ENCODE results near the gene C5orf47. TPM values are rescaled to one million over a fixed set of nuclear protein-coding genes. Genes with fewer than 3 reads are reported as not detected.
"Not testable (repeated sequence)": the region's sequence is repeated elsewhere in the genome, so short reads cannot be mapped to it uniquely, and the experiment has no call there.

C5orf47 gene
- total RNA-seq, 1 experiment from 2014 or later, result not detected

- Histone ChIP-seq H3K4me3 (no peak overlapping the region), H3K27ac (no peak overlapping the region), H3K36me3 (no peaks in the 10 kb centered on the region), H3K4me1 (replicated peaks) (no peaks in the 10 kb centered on the region), H3K27me3 (replicated peaks) (peaks cover 15% of the 10 kb centered on the region; the same call in 1 of the 2 replicates), H3K9me3 (replicated peaks) (no peaks in the 10 kb centered on the region; the same call in 1 of the 2 replicates)
- DNase-seq (ENCODE audit: low read depth in 1 of 2, low spot score in 2 of 2), result no peak
Observed at GRCh38 chr5:173981185-173981761, 7.7 kb upstream of the C5orf47 start.

- no peaks in the 10 kb centered on the region for H3K4me1 ChIP-seq (replicated peaks)
- no peak overlapping the region for H3K4me3 ChIP-seq
- H3K27ac ChIP-seq, result no peak overlapping the region
- H3K36me3 ChIP-seq, result no peaks in the 10 kb centered on the region
- peaks cover 2% of the 10 kb centered on the region for H3K9me3 ChIP-seq (replicated peaks)
- peaks cover 10% of the 10 kb centered on the region; the same call in 1 of the 2 replicates for H3K27me3 ChIP-seq (replicated peaks)
- DNase-seq (ENCODE audit: low read depth in 1 of 2, low spot score in 2 of 2), result no peak
Observed at GRCh38 chr5:173984218-173984617, 4.8 kb upstream of the C5orf47 start.

GRCh38 chr5:173989432-173990082, 587 bp downstream of the C5orf47 start:
- Histone ChIP-seq H3K4me1 (replicated peaks) (no peaks in the 10 kb centered on the region), H3K36me3 (no peaks in the 10 kb centered on the region), H3K27ac (no peak overlapping the region), H3K27me3 (replicated peaks) (no peaks in the 10 kb centered on the region), H3K9me3 (replicated peaks) (peaks cover 7% of the 10 kb centered on the region; the same call in 1 of the 2 replicates), H3K4me3 (no peak overlapping the region)
- DNase-seq (ENCODE audit: low read depth in 1 of 2, low spot score in 2 of 2), result no peak

- Histone ChIP-seq H3K27ac (no peak overlapping the region), H3K9me3 (replicated peaks) (no peaks in the 10 kb centered on the region), H3K27me3 (replicated peaks) (no peaks in the 10 kb centered on the region; the same call in 1 of the 2 replicates), H3K4me1 (replicated peaks) (no peaks in the 10 kb centered on the region), H3K36me3 (no peaks in the 10 kb centered on the region), H3K4me3 (no peak overlapping the region)
- DNase-seq (ENCODE audit: low read depth in 1 of 2, low spot score in 2 of 2), result no peak
Observed at GRCh38 chr5:173997331-173997730, 8.4 kb downstream of the C5orf47 start.

- Histone ChIP-seq H3K4me3 (no peak overlapping the region), H3K9me3 (replicated peaks) (no peaks in the 10 kb centered on the region), H3K4me1 (replicated peaks) (no peaks in the 10 kb centered on the region), H3K27me3 (replicated peaks) (no peaks in the 10 kb centered on the region; the same call in 1 of the 2 replicates), H3K27ac (no peak overlapping the region), H3K36me3 (no peaks in the 10 kb centered on the region)
- no peak for DNase-seq (ENCODE audit: low read depth in 1 of 2, low spot score in 2 of 2)
Observed at GRCh38 chr5:173998531-173998930, 9.6 kb downstream of the C5orf47 start.

GRCh38 chr5:174000076-174000475, 11.1 kb downstream of the C5orf47 start:
- Histone ChIP-seq H3K4me3 (no peak overlapping the region), H3K36me3 (no peaks in the 10 kb centered on the region), H3K9me3 (replicated peaks) (no peaks in the 10 kb centered on the region), H3K27ac (no peak overlapping the region), H3K4me1 (replicated peaks) (no peaks in the 10 kb centered on the region), H3K27me3 (replicated peaks) (no peaks in the 10 kb centered on the region; the same call in 1 of the 2 replicates)
- DNase-seq (ENCODE audit: low read depth in 1 of 2, low spot score in 2 of 2), result no peak

GRCh38 chr5:174003795-174004194, 14.8 kb downstream of the C5orf47 start:
- Histone ChIP-seq H3K4me3 (no peak overlapping the region), H3K27me3 (replicated peaks) (peaks cover 5% of the 10 kb centered on the region; the same call in 1 of the 2 replicates), H3K9me3 (replicated peaks) (no peaks in the 10 kb centered on the region), H3K36me3 (no peaks in the 10 kb centered on the region), H3K4me1 (replicated peaks) (no peaks in the 10 kb centered on the region), H3K27ac (no peak overlapping the region)
- DNase-seq (ENCODE audit: low read depth in 1 of 2, low spot score in 2 of 2), result no peak

- no peaks in the 10 kb centered on the region for H3K36me3 ChIP-seq
- H3K9me3 ChIP-seq (replicated peaks), result no peaks in the 10 kb centered on the region
- H3K4me1 ChIP-seq (replicated peaks), result no peaks in the 10 kb centered on the region
Observed at GRCh38 chr5:174008922-174009321, 20.0 kb downstream of the C5orf47 start.

GRCh38 chr5:174010365-174010764, 21.4 kb downstream of the C5orf47 start:
- H3K27ac ChIP-seq, result no peak overlapping the region
- no peaks in the 10 kb centered on the region for H3K36me3 ChIP-seq
- peaks cover 5% of the 10 kb centered on the region; the same call in 1 of the 2 replicates for H3K27me3 ChIP-seq (replicated peaks)
- no peaks in the 10 kb centered on the region for H3K9me3 ChIP-seq (replicated peaks)
- no peak for DNase-seq (ENCODE audit: low read depth in 1 of 2, low spot score in 2 of 2)
- no peaks in the 10 kb centered on the region for H3K4me1 ChIP-seq (replicated peaks)
- H3K4me3 ChIP-seq, result no peak overlapping the region

More at GRCh38 chr5:174008922-174009321, 20.0 kb downstream of the C5orf47 start:
- H3K27me3 ChIP-seq (replicated peaks), result peaks cover 5% of the 10 kb centered on the region; the same call in 1 of the 2 replicates
- no peak for DNase-seq (ENCODE audit: low read depth in 1 of 2, low spot score in 2 of 2)
- H3K4me3 ChIP-seq, result no peak overlapping the region
- no peak overlapping the region for H3K27ac ChIP-seq

- Histone ChIP-seq H3K27me3 (replicated peaks) (no peaks in the 10 kb centered on the region), H3K4me1 (replicated peaks) (no peaks in the 10 kb centered on the region), H3K4me3 (no peak overlapping the region), H3K36me3 (no peaks in the 10 kb centered on the region), H3K27ac (no peak overlapping the region), H3K9me3 (replicated peaks) (no peaks in the 10 kb centered on the region)
- no peak for DNase-seq (ENCODE audit: low read depth in 1 of 2, low spot score in 2 of 2)
Observed at GRCh38 chr5:174011441-174011840, 22.5 kb downstream of the C5orf47 start.

GRCh38 chr5:174020069-174020927, 31.3 kb downstream of the C5orf47 start:
- not testable (repeated sequence) for H3K36me3 ChIP-seq; H3K4me1 ChIP-seq (replicated peaks); H3K27me3 ChIP-seq (replicated peaks); H3K4me3 ChIP-seq; H3K27ac ChIP-seq; H3K9me3 ChIP-seq (replicated peaks)
- DNase-seq (ENCODE audit: low read depth in 1 of 2, low spot score in 2 of 2), result peak in 1 of 2 experiments; percentile 15

GRCh38 chr5:174020928-174021304, 31.9 kb downstream of the C5orf47 start:
- Histone ChIP-seq H3K4me3 (no peak overlapping the region), H3K27me3 (replicated peaks) (peaks cover 4% of the 10 kb centered on the region; the same call in 1 of the 2 replicates), H3K9me3 (replicated peaks) (no peaks in the 10 kb centered on the region), H3K36me3 (no peaks in the 10 kb centered on the region), H3K27ac (no peak overlapping the region), H3K4me1 (replicated peaks) (no peaks in the 10 kb centered on the region)
- no peak for DNase-seq (ENCODE audit: low read depth in 1 of 2, low spot score in 2 of 2)

- no peak overlapping the region for H3K27ac ChIP-seq
- DNase-seq (ENCODE audit: low read depth in 1 of 2, low spot score in 2 of 2), result no peak
- H3K27me3 ChIP-seq (replicated peaks), result peaks cover 4% of the 10 kb centered on the region; the same call in 1 of the 2 replicates
- no peaks in the 10 kb centered on the region for H3K4me1 ChIP-seq (replicated peaks)
- no peaks in the 10 kb centered on the region for H3K9me3 ChIP-seq (replicated peaks)
- no peak overlapping the region for H3K4me3 ChIP-seq
- no peaks in the 10 kb centered on the region for H3K36me3 ChIP-seq
Observed at GRCh38 chr5:174022384-174023095, 33.6 kb downstream of the C5orf47 start.
